Endothelial cell (in vitro differentiated cells): ENCODE measurements around the gene APC2. TPM values are rescaled to one million over a fixed set of nuclear protein-coding genes. Genes with fewer than 3 reads are reported as not detected.

Experiments
- DNase-seq: peaks from one replicate; pipeline ENCODE4 v3.0.0; 2021; ENCODE audit warnings: low spot score
- H3K27ac Mint-ChIP-seq: one replicate; pipeline ENCODE4 v1.8.0; 2021; ENCODE audit warnings: mixed read lengths, inconsistent platforms; ENCODE audit not compliant: unreplicated experiment
- H3K27me3 Mint-ChIP-seq: one replicate; pipeline ENCODE4 v1.8.0; 2021; ENCODE audit warnings: mild to moderate bottlenecking, moderate library complexity, mixed read lengths, inconsistent platforms; ENCODE audit not compliant: unreplicated experiment
- H3K36me3 Mint-ChIP-seq: one replicate; pipeline ENCODE4 v1.8.0; 2021; ENCODE audit warnings: mild to moderate bottlenecking, low read depth, mixed read lengths, inconsistent platforms; ENCODE audit not compliant: unreplicated experiment
- H3K4me1 Mint-ChIP-seq: one replicate; pipeline ENCODE4 v1.8.0; 2021; ENCODE audit warnings: mild to moderate bottlenecking, mixed read lengths, inconsistent platforms; ENCODE audit not compliant: unreplicated experiment
- H3K4me3 Mint-ChIP-seq: one replicate; pipeline ENCODE4 v1.8.0; 2021; ENCODE audit warnings: mild to moderate bottlenecking, mixed read lengths, inconsistent platforms; ENCODE audit not compliant: unreplicated experiment
- H3K9me3 Mint-ChIP-seq: one replicate; pipeline ENCODE4 v1.8.0; 2021; ENCODE audit warnings: mixed read lengths, inconsistent platforms; ENCODE audit not compliant: unreplicated experiment
- total RNA-seq: library from RNA; stranded (reverse); fragmentation: NEBNext Ultra II Directional; extraction: Animal tissue kit (Norgen Biotek cat#: 25700); gene quantifications from one replicate; pipeline ENCODE4 v1.2.1, GENCODE V29; 2021; ENCODE audit not compliant: unreplicated experiment
- TF ChIP-seq, protein P1 (sequence below): fragments of 200-600 bp; sonication (generic); IDR thresholded peaks from one replicate; pipeline ENCODE4 v1.5.0; 2021; ENCODE audit warnings: antibody characterized with exemption; ENCODE audit not compliant: unreplicated experiment

Gene APC2
- total RNA-seq, 1 donor from 2014 or later: 1.9 TPM

DNA sequence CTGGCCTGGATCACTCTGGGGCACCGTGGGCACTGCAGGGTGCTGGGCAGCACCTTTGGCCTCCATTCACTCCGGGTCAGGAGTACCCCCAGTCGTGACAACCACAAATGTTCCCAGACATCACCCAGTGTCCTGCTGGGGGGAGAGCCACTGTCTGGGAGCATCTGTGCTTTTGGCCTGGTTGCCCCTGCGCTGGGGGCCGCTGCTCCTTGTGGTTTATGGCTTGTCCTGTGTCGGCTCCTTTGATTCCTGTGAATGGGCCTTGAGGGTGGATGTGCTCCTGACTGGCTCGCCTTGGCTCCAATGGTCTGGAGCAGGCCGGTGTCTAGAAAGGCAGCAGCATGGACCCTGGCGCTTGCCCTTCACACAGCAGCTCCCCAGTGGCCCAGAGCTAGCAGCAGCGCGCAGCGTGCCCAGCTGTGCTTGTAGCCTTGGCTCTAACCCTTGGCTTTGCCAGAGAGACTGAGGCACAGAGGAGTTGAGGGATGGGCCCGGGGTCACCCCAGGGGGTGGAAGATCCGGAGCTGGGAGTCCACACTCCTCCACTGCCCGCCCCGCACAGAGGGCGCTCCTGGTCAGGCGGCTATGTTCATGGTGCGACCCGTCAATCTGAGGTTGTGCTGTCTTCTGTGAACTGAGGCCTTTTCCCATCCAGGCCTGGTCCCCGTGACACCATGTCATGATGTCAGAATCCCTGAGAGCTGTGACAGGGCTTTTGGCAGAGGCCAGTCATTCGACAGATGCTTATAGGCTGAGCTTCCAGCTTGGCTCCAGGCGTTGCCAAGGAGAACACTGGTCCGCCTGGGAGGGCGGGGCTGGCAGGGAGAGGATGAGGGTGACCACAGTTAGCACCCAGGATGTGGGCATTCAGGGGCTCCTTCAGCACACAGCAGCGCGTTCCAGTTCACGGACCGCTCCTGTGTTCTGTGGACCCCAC lies 38.4 kb upstream of the APC2 start:
- H3K4me1 Mint-ChIP-seq: peaks cover 34% of the 10 kb centered on the region
- peak overlapping the region; percentile 21 for H3K27ac Mint-ChIP-seq
- H3K9me3 Mint-ChIP-seq: no peaks in the 10 kb centered on the region
- H3K4me3 Mint-ChIP-seq: peak overlapping the region; percentile 72
- no peak for DNase-seq
- TF ChIP-seq, protein P1, sequence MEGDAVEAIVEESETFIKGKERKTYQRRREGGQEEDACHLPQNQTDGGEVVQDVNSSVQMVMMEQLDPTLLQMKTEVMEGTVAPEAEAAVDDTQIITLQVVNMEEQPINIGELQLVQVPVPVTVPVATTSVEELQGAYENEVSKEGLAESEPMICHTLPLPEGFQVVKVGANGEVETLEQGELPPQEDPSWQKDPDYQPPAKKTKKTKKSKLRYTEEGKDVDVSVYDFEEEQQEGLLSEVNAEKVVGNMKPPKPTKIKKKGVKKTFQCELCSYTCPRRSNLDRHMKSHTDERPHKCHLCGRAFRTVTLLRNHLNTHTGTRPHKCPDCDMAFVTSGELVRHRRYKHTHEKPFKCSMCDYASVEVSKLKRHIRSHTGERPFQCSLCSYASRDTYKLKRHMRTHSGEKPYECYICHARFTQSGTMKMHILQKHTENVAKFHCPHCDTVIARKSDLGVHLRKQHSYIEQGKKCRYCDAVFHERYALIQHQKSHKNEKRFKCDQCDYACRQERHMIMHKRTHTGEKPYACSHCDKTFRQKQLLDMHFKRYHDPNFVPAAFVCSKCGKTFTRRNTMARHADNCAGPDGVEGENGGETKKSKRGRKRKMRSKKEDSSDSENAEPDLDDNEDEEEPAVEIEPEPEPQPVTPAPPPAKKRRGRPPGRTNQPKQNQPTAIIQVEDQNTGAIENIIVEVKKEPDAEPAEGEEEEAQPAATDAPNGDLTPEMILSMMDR: no peak
- peaks cover 20% of the 10 kb centered on the region for H3K27me3 Mint-ChIP-seq
- peaks cover 10% of the 10 kb centered on the region for H3K36me3 Mint-ChIP-seq

DNA sequence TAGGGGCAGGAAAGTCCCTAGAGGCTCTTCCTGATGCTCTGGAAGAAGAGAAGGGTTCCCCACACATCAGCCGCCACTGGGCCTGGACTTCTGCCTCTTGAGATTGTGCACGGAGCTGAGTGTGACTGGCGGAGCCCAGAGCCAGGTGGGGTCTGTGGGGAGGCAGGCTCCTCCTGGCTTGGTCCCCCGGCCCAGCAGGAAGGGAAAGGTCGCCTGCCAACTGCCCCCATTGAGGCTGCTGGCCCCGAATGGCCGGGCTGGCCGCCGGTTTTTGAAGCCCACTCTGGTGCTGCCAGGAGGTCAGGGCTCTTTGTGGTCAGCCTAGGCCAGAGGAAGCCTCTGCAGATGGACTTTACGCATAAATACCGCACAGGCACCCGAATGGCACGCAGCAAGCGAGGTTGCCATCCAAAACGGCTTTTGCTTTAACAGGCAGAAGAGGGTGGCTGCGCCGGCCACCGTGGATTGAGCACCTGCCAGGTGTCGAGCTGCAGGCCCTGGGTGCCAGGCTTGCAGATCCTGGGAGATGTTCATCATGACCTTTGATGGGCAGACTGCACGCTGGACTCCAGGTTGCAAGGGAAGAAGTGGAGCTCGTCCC lies 37.5 kb upstream of the APC2 start:
- peaks cover 18% of the 10 kb centered on the region for H3K27me3 Mint-ChIP-seq
- peaks cover 8% of the 10 kb centered on the region for H3K36me3 Mint-ChIP-seq
- H3K9me3 Mint-ChIP-seq: no peaks in the 10 kb centered on the region
- H3K27ac Mint-ChIP-seq: no peak overlapping the region
- H3K4me3 Mint-ChIP-seq: no peak overlapping the region
- DNase-seq: no peak
- TF ChIP-seq, protein P1: no peak
- H3K4me1 Mint-ChIP-seq: peaks cover 33% of the 10 kb centered on the region

DNA sequence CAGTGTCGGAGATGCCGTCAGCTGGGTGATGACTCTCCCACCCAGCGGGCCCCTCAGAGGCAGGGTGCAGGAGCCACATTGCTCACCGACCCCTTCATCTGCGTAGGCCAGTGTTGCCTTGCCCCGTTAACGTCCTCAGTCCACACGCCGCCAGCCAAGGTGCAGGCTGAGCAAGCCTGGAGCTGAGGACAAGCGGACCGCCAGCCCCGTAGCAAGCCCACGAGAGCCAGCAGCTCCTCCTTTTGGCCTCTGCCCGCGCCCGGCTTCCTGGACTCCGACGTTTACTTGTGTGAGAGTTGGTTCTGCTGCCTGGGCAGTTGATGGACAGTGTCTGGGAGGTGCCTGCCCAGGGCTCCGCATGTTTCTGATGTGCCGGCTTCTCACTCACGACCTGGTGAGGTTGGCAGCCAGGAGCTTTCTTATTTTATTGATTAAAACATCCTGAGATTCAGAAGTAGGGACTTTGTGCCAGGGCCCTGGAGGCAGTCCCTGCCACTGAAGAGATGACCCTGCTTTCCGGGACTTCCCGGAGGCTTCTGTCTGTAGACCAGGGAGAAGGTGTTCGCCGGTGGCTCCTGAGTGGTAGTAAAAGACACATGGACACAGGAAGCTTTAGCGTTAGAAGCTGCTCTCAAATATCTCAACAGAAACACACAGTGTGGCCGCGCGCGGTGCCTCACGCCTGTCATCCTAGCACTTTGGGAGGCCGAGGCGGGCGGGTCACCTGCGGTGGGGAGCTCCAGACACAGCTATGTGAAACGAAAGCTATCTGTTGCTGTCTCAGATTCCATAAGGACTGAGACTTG lies 36.7 kb upstream of the APC2 start:
- H3K4me1 Mint-ChIP-seq: peaks cover 36% of the 10 kb centered on the region

DNA sequence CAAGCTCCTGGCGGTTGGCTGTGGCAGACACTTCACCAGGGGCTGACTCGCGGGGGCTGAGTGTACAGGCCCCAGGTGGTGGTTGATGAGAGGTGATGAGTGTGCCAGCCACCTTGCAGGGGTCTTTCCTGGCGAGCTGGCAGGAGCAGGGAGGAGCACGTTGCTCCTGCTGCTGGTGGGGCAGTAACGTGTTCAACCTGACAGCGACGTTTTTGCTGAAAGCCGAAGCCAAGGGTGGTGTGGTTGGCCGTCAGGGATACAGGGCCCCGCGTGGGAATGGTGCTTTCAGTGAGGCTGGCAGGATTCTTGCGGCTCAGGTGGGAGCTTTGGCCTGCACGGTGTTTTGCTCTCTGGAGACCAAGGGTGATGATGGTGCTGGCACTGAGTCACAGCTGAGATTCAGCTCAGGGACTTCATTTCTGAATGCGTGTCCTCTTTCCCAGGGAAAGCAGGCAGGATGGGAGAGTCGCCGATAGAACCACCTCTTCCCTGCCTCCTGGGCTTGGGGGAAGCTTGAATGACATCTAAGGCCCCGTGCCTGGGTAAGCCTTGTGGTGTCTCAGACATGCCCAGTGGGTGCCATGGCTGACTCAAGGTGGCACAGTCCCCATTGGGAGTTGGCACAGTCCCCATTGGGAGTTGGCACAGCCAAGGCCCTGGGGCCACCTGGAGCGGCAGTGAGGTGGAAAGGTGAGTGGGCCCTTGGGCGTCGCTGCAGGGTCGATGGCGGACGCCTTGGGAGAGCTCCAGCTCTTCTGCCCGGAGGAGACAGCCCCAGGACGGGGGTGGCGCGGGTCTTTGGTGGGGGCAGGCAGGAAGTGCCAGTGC lies 33.7 kb upstream of the APC2 start:
- no peaks in the 10 kb centered on the region for H3K9me3 Mint-ChIP-seq
- no peak for DNase-seq
- H3K27ac Mint-ChIP-seq: peak overlapping the region; percentile 74
- TF ChIP-seq, protein P1: no peak
- H3K36me3 Mint-ChIP-seq: peaks cover 20% of the 10 kb centered on the region
- peaks cover 15% of the 10 kb centered on the region for H3K4me1 Mint-ChIP-seq
- no peak overlapping the region for H3K4me3 Mint-ChIP-seq
- H3K27me3 Mint-ChIP-seq: peaks cover 10% of the 10 kb centered on the region

More for the DNA sequence above, 36.7 kb upstream of the APC2 start:
- TF ChIP-seq, protein P1: no peak
- Mint-ChIP-seq H3K4me3 (no peak overlapping the region), H3K27me3 (peaks cover 22% of the 10 kb centered on the region), H3K9me3 (no peaks in the 10 kb centered on the region), H3K36me3 (peaks cover 13% of the 10 kb centered on the region), H3K27ac (no peak overlapping the region)
- no peak for DNase-seq
